HG02852 (cell line): ENCODE measurements around the gene ZBTB20.

Source experiments
- ATAC-seq: cut with Tn5 transposase; IDR thresholded peaks from one replicate; pipeline ENCODE4 v1.9.1; 2021; ENCODE audit warnings: mild to moderate bottlenecking, moderate library complexity; ENCODE audit not compliant: unreplicated experiment

Gene ZBTB20

GRCh38 chr3:114792159-114792918 is 354.7 kb downstream of the ZBTB20 start:
- ATAC-seq, result no peak

GRCh38 chr3:114790752-114791151 is 356.3 kb downstream of the ZBTB20 start:
- no peak for ATAC-seq

- ATAC-seq, result no peak
Measured at GRCh38 chr3:114789803-114790202, 357.3 kb downstream of the ZBTB20 start.

GRCh38 chr3:114775395-114775794 is 371.7 kb downstream of the ZBTB20 start:
- no peak for ATAC-seq

- ATAC-seq, result no peak
Measured at GRCh38 chr3:114770874-114771273, 376.2 kb downstream of the ZBTB20 start.

- ATAC-seq, result no peak
Measured at GRCh38 chr3:114764056-114764492, 383.0 kb downstream of the ZBTB20 start.

- ATAC-seq, result no peak
Measured at GRCh38 chr3:114762144-114762543, 384.9 kb downstream of the ZBTB20 start.

GRCh38 chr3:114760679-114761078 is 386.4 kb downstream of the ZBTB20 start:
- peak; percentile 50 for ATAC-seq

GRCh38 chr3:114758831-114759699 is 388.0 kb downstream of the ZBTB20 start:
- no peak for ATAC-seq

- ATAC-seq, result peak; percentile 79
Measured at GRCh38 chr3:114756506-114757279, 390.4 kb downstream of the ZBTB20 start.

GRCh38 chr3:114746502-114746901 is 400.6 kb downstream of the ZBTB20 start:
- ATAC-seq, result peak; percentile 50

- ATAC-seq, result no peak
Measured at GRCh38 chr3:114745322-114746240, 401.5 kb downstream of the ZBTB20 start.

- peak; percentile 51 for ATAC-seq
Measured at GRCh38 chr3:114743746-114744485, 403.2 kb downstream of the ZBTB20 start.

- ATAC-seq, result no peak
Measured at GRCh38 chr3:114741066-114741465, 406.0 kb downstream of the ZBTB20 start.

- ATAC-seq, result no peak
Measured at GRCh38 chr3:114739627-114740026, 407.5 kb downstream of the ZBTB20 start.

GRCh38 chr3:114732353-114732752 is 414.7 kb downstream of the ZBTB20 start:
- no peak for ATAC-seq

- ATAC-seq, result no peak
Measured at GRCh38 chr3:114730397-114730796, 416.7 kb downstream of the ZBTB20 start.

- ATAC-seq, result peak; percentile 62
Measured at GRCh38 chr3:114727373-114727772, 419.7 kb downstream of the ZBTB20 start.

GRCh38 chr3:114725966-114726365 is 421.1 kb downstream of the ZBTB20 start:
- no peak for ATAC-seq
